Limb (tissue), 2 donors: ENCODE measurements around the gene MYADML2.
"Not testable (repeated sequence)": the region's sequence is repeated elsewhere in the genome, so short reads cannot be mapped to it uniquely, and the experiment has no call there.

ENCODE experiments used
- DNase-seq, 2 donors: peaks; one replicate each; pipeline ENCODE4 v3.0.0-alpha.2; 2016; ENCODE audit errors: extremely low spot score in 2 of 2

MYADML2 gene

DNA sequence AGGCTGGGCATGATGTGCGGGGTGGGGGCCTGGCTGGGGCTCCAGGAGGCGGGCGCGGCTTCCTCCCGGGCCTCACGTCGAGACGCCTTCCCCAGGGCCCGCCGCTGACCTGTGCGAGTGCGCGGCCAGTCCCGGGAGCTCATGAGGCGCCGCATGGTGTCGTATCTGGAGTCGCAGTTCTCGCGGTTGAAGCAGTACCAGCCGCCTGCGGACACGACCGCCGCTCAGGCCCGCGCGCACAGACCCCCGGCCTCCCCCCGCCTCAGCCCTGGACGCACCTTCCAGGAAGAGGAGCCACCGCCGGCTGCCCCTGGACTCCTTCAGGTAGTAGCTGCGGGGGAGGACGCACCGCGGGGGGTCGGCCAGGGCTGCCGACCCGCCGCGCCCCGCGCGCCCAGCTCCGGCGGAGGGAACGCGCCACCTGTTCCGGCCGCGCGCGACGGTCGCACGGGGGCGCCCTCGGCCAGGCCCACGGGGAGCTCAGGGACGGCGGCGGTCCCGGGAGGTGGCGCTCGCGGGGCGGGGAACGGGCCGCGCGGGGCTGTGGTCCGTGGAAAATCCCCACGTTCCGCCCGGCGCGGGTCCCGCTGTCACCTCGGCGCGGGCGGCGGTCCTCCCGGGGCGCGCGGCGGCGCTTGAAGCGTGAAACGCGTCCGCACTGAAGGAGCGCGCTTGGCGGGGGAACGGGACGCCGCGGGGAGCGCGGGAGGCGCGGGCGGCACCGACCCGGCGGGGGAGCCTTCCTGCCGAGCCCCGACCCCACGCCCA lies 12.5 kb upstream of the MYADML2 start:
- peak; percentile 51 to 85 for DNase-seq

DNA sequence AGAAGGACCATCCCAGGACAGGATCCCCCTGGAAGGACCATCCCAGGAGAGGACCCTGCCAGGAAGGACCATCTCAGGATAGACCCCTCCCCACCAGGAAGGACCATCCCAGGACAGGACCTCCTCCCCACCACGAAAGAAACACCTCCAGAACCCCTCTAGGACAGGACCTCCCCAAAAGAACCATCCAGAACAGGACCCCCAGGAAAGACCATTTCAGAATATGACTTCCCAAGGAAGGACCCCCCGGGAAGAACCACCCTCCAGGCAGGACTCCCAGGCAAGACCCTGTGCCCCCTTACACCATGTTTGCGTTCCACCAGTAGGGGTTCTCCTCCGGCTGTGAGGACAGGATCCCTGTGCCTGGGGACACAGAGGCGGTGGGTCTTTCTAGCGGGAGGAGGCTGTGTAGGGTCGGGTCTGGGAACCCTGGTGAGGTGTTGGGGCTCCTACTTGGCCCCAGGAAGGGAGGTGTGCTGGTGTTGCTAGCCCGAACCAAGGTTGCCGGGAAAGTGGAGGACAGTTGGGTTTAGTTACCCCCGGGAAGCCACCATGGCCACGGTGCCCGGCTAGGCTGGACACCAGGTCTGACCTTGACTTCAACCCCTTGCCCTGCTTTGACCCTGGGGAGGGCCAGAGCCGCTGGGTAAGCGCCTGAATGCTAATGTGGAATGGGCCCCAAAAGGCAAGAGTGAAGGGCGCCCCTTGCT lies 11.8 kb upstream of the MYADML2 start:
- peak in 1 of 2 donors; percentile 28 for DNase-seq

DNA sequence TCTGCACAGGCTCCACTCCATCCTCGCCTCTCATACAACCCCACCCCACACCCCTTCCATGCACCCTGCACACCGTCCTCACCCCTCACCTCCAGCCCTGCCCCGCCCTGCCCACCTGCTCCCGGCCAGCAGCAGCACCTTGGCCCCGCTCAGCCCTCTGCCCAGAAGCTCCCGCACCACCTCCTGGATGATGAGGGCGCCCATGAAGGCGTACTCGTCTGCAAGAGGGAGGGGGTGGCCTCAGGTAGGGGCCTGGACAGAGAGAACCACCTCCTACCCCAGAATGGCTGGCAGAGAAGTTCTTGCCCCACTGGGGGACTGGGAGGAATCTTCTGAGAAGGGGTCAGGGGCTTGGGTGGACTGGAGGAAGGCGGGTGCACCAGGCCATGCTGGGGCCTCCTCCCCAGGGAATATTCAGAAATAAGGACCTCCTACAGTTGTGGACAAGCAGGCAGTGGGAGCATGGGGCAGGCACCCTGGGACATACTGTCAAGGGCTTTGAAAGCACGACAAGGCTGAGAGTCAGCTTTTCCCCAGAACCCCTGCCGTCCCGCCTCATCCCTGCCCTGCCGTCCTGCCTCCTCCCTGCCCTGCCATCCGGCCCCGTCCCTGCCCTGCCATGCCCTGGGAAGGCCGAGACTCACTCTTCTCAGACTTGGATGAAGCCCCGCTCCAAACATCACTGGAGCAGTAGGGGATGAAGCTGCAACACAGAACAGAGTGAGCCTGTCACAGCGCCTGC lies 10.8 kb upstream of the MYADML2 start:
- peak in 1 of 2 donors; percentile 21 for DNase-seq

DNA sequence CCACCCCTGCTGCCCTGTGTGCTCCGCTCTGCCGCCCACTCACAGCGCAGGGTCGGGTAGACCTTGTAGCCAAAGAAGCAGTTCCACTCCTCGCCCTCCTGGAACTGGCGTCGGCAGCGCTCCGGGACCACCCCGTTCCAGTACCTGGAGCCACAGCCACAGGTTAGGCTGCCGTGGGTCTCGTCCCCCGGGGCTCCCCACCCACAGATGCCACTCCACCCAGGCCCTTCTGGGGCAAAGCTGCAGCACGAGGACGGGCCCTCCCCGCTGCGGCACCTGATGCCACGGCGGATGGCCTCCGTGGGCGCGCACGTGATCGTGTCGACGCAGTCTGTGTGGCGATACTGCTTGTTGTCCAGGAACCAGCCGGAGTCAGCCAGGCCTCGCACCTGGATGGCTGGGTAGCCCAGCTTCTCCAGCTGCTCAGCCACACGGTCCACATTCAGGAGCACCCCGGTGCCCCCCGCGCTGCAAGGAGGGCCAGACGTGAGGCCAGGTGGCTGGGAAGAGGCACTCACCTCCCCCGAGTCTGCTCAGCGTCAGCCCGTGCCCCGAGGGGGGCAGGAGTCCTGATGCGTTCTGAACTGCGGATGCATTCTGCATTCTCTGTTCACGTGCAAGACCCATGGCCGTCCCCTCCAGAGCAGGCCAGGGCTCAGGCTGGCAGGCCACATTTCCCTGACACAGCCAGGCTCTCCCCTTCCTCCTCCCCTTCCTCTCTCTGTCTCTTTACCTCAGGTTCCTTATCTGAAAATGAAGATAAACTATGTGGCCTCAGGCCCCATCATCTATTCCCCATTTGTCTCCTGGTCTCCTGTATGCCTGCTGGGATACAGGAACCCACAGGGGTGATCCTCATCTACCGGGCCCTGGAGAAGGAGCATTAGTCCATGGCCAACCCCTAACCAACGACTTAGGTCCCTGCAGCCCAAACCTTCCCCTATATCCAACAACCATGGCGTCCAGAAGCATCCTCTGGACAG lies 9.9 kb upstream of the MYADML2 start:
- DNase-seq = peak in 1 of 2 donors; percentile 27

DNA sequence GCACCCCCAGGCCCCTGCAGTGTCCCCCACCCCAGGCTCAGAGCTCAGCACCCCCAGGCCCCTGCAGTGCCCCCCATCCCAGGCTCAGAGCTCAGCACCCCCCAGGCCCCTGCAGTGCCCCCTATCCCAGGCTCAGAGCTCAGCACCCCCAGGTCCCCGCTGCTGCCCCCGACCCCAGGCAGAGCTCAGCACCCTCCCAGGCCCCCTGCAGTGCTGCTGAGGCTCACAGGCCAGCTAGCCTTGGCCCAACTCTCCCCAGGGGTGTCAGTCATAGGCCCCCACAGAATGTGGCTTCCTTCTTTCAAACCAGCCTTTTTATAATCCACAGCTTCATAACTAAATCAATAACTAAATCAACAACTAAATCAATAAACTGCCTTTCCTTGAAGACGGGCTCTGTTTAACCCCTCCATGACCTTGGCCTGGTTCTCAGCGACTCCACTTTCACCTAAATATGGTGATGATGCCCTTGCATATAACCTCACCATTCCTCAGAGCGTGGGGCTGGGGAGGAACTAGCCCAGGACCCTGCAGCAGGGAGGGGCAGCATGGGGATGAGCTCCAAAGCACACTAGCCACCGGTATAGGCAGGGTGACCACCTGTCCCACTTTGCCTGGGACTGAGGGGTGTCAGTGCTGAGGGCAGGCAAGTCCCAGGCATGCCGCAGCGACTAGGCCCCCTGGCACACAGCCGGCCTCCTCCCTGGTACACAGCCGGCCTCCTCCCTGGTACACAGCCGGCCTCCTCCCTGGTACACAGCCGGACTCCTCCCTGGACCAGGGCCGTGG lies 8.9 kb upstream of the MYADML2 start:
- DNase-seq = no peak

DNA sequence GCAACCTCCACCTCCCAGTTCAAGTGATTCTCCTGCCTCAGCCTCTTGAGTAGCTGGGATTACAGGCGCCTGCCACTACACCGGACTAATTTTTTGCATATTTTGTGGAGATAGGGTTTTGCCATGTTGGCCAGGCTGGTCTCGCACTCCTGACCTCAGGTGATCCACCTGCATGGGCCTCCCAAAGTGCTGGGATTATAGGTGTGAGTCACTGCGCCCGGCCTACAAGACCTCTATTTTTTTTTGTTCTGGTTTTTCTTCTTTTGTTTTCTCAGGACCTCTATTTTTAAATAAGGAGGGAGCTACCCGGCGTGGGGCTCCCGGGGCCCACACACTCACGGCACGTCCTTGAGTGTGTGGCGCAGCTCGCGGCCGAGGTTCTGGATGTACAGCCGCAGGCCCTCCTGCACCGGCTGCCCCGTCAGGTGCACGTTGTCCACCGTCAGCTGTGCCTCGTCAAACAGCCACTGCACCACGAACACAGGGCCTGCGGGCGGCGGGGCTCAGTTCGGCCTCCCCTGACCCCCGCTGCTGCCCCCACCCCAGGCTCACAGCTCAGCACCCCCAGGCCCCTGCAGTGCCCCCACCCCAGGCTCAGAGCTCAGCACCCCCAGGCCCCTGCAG lies 8.1 kb upstream of the MYADML2 start:
- no peak for DNase-seq

DNA sequence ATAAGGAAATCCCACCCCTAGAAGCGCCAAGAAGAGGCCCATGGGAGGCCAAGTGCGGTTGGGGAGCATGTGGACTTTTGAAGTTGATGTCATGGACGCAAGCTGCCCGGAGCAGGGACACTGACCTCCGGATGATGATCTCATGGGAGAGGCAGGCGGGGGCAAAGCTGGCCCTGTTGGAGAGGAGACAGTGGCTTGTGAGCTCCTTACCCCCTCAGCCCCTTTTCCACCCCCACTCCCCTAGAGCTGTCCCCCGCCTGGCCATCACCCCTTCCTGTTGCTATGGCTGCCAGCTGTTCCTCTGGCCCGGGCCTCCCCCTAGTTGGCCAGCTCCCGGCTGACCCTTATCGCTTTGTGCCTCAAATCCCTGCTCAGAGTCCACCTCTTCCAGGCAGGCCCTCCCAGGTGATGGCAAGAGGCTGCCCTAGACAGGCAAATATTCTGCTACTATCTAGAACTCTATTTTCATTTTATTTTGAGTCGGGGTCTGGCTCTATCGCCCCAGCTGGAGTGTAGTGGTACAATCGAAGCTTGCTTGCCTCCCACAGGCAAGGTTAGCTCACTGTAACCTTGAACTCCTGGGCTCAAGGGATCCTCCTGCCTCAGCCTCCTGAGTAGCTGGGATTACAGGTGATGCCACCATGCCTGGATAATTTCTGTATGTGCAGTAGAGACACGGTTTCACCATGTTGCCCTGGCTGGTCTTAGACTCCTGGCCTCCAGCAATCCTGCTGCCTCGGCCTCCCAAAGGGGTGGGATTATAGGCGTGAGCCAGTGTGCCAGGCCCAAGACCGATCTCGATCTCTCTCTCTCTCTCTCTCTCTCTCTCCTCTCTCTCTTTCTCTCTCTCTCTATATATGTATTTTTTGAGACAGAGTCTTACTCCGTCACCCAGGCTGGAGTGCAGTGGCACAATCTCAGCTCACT lies 7.4 kb upstream of the MYADML2 start:
- DNase-seq = no peak

DNA sequence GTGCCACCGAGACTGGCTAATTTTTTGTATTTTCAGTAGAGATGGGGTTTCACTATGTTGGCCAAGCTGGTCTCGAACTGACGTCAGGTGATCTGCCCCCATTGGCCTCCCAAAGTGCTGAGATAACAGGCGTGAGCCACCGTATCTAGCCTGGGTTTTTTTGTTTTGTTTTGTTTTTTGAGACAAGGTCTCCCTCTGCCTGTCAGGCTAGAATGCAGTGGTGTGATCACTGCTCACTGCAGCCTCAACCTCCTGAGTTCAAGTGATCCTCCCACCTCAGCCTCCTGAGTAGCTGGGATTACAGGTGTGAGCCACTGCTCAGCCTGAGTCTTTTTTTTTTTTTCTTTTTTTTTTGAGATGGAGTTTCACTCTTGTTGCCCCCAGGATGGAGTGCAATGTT lies 6.4 kb upstream of the MYADML2 start:
- not testable (repeated sequence) for DNase-seq

DNA sequence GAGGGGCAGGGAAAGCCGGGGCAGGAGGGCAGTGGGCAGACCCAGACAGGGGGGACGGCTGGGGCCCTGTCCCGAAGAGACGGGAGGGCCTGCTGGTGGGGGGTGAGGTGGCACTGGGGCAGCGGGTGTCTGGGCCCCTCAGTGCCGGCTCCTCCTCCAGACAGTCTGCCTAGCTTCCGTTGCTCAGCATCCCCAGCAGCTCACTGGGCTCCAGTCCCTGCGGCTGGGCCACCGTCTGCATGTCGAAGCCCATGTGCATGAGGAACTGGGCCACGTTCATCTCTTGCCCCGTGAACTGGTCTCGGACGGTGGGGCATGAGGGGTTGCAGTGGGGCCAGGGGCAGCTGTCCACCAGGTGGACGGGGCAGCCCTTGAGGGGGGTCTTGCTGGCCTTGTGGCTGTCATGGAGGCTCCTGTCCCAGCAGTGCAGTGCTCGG lies 5.8 kb upstream of the MYADML2 start:
- DNase-seq = no peak

DNA sequence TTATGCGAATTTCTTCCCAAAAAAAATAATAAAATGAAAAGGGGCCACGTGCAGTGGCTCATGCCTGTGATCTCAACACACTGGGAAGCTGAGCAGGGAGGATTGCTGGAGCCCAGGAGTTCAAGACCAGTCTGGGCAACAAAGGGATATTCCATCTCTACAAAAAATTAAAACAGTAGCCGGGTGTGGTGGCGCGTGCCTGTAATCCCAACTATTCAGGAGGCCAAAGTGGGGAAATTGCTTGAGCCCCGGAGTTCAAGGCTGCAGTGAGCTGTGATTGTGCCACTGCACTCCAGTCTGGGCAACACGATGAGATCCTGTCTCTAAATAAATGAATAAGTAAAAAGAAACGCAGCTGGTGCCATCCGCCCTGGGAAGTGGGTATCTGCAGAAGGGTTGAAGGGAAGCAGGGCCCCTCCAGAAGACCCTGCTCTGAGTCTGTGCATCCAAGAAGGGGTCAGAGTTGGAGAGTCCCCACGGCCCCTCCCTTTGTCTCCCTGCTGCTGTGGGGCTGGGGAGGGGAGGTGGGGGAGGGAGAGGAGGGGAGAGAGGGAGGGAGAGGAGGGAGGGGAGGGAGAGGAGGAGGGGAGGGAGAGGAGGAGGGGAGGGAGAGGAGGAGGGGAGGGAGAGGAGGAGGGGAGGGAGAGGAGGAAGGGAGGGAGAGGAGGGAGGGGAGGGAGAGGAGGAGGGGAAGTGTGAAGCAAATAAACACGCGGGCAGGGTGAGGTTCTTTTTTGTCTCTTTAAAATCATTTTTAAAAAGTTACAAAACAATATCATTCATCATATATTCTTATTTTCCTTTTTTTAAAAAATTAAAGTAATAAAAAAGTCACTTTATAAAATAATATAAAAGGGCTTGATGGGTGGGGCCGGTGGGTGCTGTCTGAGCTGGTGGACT lies 5.0 kb upstream of the MYADML2 start:
- DNase-seq = no peak

DNA sequence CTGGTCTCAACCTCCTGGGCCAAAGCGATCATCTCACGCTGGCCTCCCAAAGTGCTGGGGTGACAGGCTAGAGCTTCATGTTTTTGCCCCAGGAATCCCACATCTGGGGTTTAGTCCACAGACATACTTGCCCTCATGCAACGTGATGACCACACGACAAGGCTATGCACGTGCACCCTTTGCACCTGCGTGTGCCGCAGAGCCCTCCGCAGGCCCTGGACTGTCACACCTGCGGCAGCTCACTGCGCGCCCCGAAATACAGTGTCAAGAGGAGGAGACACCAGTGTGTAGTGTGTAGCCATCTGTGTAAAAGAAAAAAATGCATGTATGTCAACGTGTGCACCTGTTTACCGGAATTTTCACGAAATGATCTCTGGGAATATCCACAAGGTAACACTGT lies 3.5 kb upstream of the MYADML2 start:
- DNase-seq = no peak

DNA sequence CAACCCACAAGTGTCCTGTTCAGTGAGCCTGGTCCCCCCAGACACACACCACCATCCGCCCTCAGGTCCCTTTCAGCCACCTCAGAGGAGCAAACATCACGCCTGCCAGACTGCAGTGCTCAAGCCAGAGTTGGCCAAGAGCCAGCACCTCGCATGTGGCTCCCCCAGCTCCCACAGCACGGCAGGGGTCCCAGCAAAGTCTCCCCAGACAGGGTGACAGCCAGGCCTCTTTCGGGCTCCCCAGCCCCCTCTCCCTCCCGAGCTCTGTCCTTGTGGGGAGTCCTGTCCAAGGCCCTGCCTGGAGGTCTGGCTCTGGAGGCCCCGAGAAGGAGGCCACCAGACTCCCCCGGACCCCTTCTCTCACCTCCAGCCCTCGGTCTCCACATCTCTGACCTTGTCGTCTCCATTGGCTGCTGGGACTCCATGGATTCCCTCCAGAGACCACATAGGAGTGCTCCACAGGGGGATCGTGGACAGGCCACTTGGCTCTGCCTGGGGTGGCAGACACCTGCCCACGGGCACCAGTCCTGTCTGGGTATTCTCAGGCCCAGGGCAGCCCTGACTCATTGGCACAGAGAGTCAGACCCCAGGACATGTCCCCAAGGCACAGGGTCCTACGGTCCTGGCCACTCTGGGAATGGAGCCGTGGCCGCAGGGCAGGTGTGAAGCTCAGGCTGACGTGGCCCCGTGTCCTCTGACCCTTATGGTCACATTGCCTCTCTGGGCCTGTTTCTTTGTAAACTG lies 1.8 kb upstream of the MYADML2 start:
- DNase-seq = no peak

DNA sequence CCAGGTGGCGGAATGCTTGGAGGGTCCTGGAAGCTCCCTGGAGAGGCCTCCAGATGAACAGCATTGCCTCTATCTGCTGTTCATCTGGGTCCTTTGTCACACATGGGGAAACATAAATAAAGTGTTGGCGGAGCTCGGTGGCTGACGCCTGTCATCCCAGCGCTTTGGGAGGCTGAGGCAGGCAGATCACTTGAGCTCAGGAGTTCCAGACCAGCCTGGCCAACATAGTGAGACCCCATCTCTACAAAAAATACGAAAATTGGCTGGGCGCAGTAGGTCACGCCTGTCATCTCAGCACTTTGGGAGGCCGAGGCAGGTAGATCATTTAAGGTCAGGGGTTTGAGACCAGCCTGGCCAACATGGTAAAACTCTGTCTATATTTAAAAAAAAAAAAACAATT lies 2.2 kb downstream of the MYADML2 start:
- no peak for DNase-seq

DNA sequence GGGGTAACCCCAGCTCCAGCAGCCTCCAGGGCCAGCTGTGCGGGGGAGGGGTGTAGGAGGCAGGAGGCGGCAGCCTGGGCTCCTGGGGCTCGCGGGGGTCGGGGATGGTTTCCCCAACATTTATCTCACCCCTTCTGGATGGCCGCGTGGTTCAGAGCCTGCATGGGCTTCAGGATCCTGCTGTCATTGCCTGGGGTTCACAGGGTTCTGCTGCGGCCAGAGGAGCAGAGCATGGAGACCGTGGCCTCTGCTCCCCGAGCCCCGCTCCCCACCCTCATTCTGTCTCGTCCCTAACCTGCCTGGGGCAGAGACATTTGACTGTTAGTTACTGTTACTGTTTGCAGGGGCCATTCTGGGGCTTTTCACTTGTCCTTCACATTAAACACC lies 4.9 kb downstream of the MYADML2 start:
- no peak for DNase-seq

DNA sequence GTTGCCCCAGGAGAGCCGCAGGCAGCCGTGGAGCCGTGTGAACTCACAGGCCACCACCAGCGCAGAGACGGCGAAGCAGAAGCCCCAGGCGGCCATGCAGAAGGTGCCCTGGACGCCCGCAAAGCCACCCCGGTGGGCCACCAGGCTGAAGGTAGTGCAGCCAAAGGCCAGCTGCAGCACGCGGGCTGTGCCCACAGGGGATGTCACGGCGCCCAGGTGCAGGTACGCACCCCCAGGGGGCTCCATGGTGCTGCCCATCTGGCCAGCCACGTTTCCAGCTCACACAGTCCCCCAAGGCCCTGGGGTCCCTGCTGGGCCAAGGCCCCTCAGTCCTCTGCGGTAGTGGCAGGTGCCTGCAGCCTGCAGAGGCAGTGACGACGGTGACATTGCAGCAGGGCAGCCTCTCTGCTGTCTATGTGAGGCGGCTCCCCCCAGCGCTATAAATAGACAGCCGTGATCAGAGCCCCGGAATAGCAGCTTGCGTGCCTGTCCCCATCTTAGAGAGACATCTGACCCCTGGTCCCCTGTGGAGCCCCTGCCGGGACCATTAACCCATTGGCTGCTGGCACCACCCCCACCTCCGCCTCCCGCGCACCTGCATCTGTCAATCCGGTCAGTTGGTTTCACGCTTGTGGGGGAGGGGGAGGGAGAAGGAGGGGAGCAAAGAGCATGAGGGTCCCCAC lies 5.4 kb downstream of the MYADML2 start:
- DNase-seq = peak in 1 of 2 donors; percentile 41
